NCI-H510A (cell line): Measurements from ENCODE around the gene BBC3.

Source experiments
- DNase-seq: peaks from one replicate; lab custom pipeline; 2025; lab: John Stamatoyannopoulos, UW

The BBC3 gene

DNA sequence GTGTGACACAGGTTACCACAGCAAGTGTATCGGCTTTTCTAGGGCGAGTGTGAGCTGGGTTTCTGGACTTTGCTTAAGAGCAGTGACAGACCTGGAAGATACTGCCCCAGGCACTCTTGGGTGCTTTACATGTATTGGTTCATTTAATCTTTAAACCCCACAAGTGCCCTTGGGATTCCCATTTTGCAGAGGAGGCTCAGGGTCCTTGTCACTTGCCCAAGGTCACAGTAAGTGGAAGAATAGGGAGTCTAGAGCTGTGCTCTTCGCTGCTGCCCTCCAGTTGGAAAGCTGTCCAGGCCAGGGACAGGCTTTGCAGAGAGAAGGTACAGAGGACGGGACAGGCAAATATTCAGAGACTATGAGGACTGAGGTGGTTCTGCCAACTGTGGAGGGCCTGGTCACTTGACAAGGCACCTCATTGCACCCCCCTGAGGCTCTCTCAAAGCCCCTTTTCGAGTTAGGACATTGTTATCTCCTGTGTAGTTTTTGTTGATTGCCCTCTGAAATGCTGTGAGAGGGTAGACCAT is 42.4 kb downstream of the BBC3 start:
- no peak for DNase-seq

GRCh38 chr19:47187797-47188196 is 43.2 kb downstream of the BBC3 start:
- DNase-seq = no peak

- no peak for DNase-seq
Measured at GRCh38 chr19:47187335-47187655, 43.7 kb downstream of the BBC3 start.

GRCh38 chr19:47186446-47187334 is 44.3 kb downstream of the BBC3 start:
- no peak for DNase-seq

GRCh38 chr19:47183601-47184000 is 47.4 kb downstream of the BBC3 start:
- no peak for DNase-seq

- no peak for DNase-seq
Measured at GRCh38 chr19:47179653-47180310, 51.2 kb downstream of the BBC3 start.

GRCh38 chr19:47176627-47177090 is 54.3 kb downstream of the BBC3 start:
- no peak for DNase-seq

DNA sequence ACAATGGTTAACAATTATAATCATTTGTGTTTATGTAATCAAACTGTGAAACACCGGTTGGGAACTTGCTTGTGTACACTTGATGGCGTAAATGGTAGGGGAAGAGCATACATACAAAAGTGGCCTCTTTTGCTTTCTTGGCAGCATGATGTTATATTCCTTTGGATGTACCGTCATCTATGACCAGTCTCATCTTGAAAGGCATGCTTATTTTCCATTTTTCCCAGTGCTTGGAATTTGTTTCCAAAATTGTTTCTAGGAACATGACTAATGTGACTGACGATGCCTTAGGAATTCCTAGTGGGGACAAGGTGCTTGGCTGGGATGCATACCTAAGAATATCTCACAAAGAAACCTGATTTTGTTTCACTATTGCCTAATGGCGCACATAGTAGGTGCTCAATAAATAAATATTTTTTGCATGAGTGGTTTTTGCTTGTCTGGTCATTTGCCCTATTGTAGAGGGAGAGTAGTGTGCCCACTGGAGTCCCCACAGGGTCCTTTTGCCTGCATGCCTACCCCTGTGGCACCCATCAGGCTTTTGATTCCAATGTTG is 54.9 kb downstream of the BBC3 start:
- no peak for DNase-seq

DNA sequence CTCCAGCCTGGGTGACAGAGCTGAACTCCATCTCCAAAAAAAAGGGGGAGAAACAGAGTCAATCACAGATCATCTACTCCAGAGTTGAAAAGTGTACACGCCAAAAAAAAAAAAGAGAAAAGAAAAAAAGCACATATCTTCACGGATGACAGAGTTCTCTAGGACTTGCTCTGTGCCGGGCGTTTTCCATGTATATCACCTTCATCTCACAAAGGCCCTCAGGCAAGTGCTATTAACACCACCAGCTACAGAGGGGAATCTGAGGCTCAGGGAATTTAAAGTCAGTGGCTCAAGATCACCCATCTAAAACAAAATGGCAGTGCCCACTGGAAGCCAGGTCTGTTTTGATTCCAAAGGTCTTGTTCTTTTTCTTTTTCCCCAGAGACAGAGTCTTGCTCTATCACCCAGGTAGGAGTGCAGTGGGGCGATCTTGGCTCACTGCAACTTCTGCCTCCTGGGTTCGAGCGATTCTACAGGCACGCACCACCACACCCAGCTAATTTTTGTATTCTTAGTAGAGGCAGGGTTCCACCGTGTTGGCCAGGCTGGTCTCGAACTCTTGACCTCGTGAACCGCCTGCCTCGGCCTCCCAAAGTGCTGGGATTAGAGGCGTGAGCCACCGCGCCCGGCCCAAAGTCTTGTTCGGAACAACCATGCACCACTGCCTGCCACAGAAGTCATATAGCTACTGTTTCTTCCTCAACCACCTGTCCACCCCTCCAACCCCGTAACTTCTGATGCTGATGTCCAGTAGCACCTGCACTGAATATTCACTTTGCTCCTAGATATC is 58.1 kb downstream of the BBC3 start:
- DNase-seq = no peak
